ENCODE results near the gene ARHGAP29.

The ARHGAP29 gene

GRCh38 chr1:94143173-94143808, 94.1 kb downstream of the ARHGAP29 start:
- H2AFZ ChIP-seq (ENCODE audit: low read length): no peak overlapping the region
- no peaks in the 10 kb centered on the region for H3K4me1 ChIP-seq (ENCODE audit: insufficient read depth, low read length, poor library complexity, severe bottlenecking)
- no peaks in the 10 kb centered on the region for H4K20me1 ChIP-seq (ENCODE audit: insufficient read depth, low read length, poor library complexity, severe bottlenecking)
- no peaks in the 10 kb centered on the region for H3K36me3 ChIP-seq (ENCODE audit: insufficient read depth, low read length)
- H3K9ac ChIP-seq (ENCODE audit: low read depth, low read length, poor library complexity, severe bottlenecking): no peak overlapping the region
- H3K4me2 ChIP-seq (ENCODE audit: low read depth, low read length, poor library complexity, severe bottlenecking): no peak overlapping the region
- H3K9me2 ChIP-seq (replicated peaks; ENCODE audit: low read depth, low read length): no peaks in the 10 kb centered on the region
- H3K79me2 ChIP-seq (ENCODE audit: insufficient read depth, low read length): no peaks in the 10 kb centered on the region
- TF ChIP-seq CTCF (conservative IDR thresholded peaks at IDR 0.05; ENCODE audit: low read length) (no peak), EZH2phosphoT487 (IDR thresholded peaks at IDR 0.05; ENCODE audit: borderline replicate concordance) (no peak)
- H3F3A ChIP-seq (ENCODE audit: low read depth): no peaks in the 10 kb centered on the region
- no peaks in the 10 kb centered on the region for H3K9me3 ChIP-seq (ENCODE audit: insufficient read depth, low read depth, low read length)
- no peak overlapping the region for H3K4me3 ChIP-seq (ENCODE audit: low read length, poor library complexity, severe bottlenecking)
- no peaks in the 10 kb centered on the region for H3K27me3 ChIP-seq (ENCODE audit: insufficient read depth, low read length, poor library complexity, severe bottlenecking)

GRCh38 chr1:94142583-94142982, 94.8 kb downstream of the ARHGAP29 start:
- H3K27me3 ChIP-seq (ENCODE audit: insufficient read depth, low read length, poor library complexity, severe bottlenecking): no peaks in the 10 kb centered on the region
- no peaks in the 10 kb centered on the region for H3K36me3 ChIP-seq (ENCODE audit: insufficient read depth, low read length)
- no peaks in the 10 kb centered on the region for H3K9me2 ChIP-seq (replicated peaks; ENCODE audit: low read depth, low read length)
- H3K9me3 ChIP-seq (ENCODE audit: insufficient read depth, low read depth, low read length): no peaks in the 10 kb centered on the region
- H4K20me1 ChIP-seq (ENCODE audit: insufficient read depth, low read length, poor library complexity, severe bottlenecking): no peaks in the 10 kb centered on the region
- H2AFZ ChIP-seq (ENCODE audit: low read length): peak overlapping the region; percentile 10; the same call in 1 of the 2 replicates
- no peak overlapping the region for H3K4me2 ChIP-seq (ENCODE audit: low read depth, low read length, poor library complexity, severe bottlenecking)
- no peak overlapping the region for H3K9ac ChIP-seq (ENCODE audit: low read depth, low read length, poor library complexity, severe bottlenecking)
- H3F3A ChIP-seq (ENCODE audit: low read depth): no peaks in the 10 kb centered on the region
- no peaks in the 10 kb centered on the region for H3K4me1 ChIP-seq (ENCODE audit: insufficient read depth, low read length, poor library complexity, severe bottlenecking)
- no peak overlapping the region for H3K4me3 ChIP-seq (ENCODE audit: low read length, poor library complexity, severe bottlenecking)
- TF ChIP-seq CTCF (conservative IDR thresholded peaks at IDR 0.05; ENCODE audit: low read length) (no peak), EZH2phosphoT487 (IDR thresholded peaks at IDR 0.05; ENCODE audit: borderline replicate concordance) (no peak)
- H3K79me2 ChIP-seq (ENCODE audit: insufficient read depth, low read length): no peaks in the 10 kb centered on the region

GRCh38 chr1:94142022-94142421, 95.4 kb downstream of the ARHGAP29 start:
- Histone ChIP-seq H3K36me3 (ENCODE audit: insufficient read depth, low read length) (no peaks in the 10 kb centered on the region), H3K9me2 (replicated peaks; ENCODE audit: low read depth, low read length) (no peaks in the 10 kb centered on the region), H3F3A (ENCODE audit: low read depth) (no peaks in the 10 kb centered on the region), H3K4me2 (ENCODE audit: low read depth, low read length, poor library complexity, severe bottlenecking) (no peak overlapping the region), H4K20me1 (ENCODE audit: insufficient read depth, low read length, poor library complexity, severe bottlenecking) (no peaks in the 10 kb centered on the region), H3K4me1 (ENCODE audit: insufficient read depth, low read length, poor library complexity, severe bottlenecking) (no peaks in the 10 kb centered on the region), H3K4me3 (ENCODE audit: low read length, poor library complexity, severe bottlenecking) (no peak overlapping the region), H2AFZ (ENCODE audit: low read length) (peak overlapping the region; percentile 10), H3K27me3 (ENCODE audit: insufficient read depth, low read length, poor library complexity, severe bottlenecking) (no peaks in the 10 kb centered on the region), H3K9ac (ENCODE audit: low read depth, low read length, poor library complexity, severe bottlenecking) (no peak overlapping the region), H3K9me3 (ENCODE audit: insufficient read depth, low read depth, low read length) (no peaks in the 10 kb centered on the region), H3K79me2 (ENCODE audit: insufficient read depth, low read length) (no peaks in the 10 kb centered on the region)
- TF ChIP-seq EZH2phosphoT487 (IDR thresholded peaks at IDR 0.05; ENCODE audit: borderline replicate concordance): no peak
- no peak for TF ChIP-seq CTCF (conservative IDR thresholded peaks at IDR 0.05; ENCODE audit: low read length)

Measured in Loucy (cell line).